ENCODE measurements around the gene OR2V1.
"Not testable (repeated sequence)": the region's sequence is repeated elsewhere in the genome, so short reads cannot be mapped to it uniquely, and the experiment has no call there.

Gene OR2V1

DNA sequence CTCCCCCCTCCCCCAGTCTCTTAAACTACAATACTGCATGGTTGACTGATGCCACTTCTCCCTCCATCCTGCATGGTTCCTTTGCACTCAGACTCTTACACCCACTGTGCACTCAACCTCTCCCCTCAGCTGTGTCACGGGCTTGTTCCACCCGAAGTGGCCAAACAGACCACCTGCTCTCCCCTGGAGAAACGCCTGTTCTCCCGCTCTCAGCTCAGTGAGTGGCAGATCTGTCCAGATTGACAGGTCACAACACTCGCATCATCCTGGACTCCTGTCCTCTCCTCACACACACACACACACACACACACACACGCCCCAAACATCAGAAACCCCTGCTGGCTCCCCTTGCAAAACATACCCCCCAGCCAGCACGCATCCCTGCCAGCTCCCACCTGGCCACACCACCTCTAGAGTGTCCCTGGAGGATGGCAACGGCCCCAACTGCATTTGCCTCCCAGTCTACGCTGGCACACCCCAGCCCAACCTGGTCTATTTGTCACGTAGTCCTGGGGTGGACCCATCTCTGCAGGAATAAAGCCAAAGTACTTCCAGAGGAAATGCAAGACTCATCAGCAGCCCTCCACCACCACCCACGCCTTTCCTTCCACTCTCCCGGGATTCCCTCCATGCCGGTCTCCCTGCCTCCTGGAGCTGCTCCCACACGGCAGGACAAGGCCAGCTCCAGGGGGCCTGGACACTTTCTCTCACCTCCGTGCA is 2.9 kb downstream of the OR2V1 start:
- no peak for DNase-seq

DNA sequence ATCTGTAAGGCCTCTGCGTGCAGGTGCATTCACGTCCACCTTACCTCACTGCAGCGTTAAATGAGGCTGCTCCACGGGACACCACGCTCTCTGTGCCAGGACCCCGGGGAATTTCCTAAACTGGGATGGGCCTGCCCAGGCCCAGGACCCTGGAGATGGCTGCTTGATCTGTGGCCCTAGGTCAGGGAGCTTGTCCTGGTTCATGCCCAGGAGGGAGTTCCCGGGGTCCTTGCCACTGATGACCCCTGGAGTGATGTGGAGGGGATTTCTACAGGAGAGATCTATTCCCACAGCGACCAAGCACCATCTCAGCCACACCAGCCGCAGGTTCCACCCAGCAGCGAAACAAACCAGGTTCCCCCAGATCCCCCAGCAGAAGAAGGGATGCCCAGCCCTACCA is 3.5 kb downstream of the OR2V1 start:
- DNase-seq = no peak

DNA sequence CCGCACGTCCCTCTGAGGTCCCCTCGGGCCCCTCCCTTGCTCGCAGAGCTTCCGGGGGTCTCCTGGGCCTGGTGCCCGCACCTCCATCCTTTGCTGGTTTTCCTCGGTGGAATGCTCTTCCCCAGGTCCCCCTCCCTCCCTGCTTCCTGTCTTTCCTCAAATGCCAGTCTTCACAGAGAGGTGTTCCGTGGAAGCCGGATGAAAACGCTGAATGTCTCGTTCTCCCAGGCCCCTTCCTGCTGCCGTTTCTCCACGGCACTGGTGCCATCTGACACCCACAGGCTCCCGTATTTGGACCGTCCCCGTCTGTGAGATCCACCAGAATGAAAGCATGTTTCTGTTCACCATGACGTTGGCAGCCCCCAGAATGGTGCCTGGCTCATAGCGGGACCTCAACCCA is 4.1 kb downstream of the OR2V1 start:
- DNase-seq = no peak

DNA sequence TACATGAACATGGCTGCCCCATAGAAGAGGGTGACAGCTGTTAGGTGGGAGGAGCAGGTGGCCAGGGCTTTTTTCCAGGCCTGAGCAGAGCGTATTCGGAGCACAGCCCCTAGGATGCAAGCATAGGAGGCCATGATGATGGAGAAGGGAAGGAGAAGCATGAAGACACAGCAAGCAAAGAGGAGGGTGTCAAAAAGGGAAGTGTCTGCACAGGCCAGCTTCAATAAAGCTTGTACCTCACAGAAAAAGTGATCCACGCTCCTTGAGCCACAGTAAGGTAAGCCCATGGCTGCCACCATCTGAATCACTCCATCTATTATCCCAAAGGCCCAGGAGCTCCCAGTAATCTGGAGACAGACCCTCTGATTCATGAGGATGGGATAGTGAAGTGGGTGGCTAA is 6.4 kb downstream of the OR2V1 start:
- no peak for DNase-seq

DNA sequence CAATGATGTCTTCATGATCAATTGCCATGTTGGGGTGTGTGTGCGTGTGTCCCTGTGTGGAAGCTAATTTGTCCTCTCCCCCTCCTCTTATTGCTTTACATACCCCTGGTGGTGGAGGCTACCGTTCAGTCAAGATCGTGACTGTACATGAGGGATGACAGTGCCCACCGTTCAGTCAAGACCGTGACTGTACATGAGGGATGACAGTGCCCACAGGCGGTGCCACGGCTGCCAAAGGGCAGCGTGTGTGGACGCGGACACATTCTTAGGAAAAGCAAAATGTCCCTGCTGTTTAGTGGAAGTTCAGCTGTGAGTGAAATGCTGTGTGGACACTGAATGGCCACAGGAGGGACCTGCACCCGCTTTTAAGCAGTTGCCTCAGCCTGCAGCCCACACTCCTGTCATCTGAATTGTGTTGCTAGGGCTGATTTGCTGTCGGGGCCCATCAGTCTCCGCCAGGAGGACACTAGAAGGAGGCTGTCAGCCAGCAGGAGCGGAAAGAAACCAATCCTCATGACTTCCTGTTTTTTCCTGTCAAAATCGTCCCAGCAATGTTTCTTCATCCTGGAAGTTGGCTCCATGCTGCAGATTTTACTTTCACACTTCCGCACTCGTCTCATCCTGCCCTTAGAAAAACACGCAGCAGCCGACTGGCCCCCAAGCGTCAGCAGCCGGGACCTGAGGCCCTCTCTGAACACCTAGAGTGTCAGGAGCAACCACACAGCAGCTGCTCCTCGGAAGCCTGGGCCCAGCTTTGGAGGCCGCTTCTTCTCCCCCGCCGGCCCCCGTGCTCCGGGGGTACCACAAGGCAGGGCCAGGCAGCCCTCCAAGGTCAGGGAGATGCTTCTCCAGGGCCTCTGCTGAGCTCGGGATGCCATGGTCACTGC is 9.1 kb downstream of the OR2V1 start:
- DNase-seq = no peak

DNA sequence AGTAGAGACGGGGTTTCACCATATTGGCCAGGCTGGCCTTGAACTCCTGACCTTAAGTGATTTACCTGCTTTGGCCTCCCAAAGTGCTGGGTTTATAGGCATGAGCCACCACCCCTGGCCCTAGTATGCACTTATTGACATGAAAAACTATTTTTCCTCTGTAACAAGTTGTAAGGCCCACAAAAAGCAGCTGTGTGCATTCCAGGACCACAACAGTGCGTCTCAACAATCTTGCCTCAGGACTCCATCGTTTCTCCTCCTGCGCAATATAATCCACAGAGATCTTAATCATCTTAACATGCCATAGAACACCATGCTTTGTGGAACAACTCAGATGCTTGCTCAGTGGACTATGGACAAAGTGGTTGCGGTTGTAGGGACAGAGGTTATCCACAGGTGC is 10.2 kb downstream of the OR2V1 start:
- DNase-seq = no peak

DNA sequence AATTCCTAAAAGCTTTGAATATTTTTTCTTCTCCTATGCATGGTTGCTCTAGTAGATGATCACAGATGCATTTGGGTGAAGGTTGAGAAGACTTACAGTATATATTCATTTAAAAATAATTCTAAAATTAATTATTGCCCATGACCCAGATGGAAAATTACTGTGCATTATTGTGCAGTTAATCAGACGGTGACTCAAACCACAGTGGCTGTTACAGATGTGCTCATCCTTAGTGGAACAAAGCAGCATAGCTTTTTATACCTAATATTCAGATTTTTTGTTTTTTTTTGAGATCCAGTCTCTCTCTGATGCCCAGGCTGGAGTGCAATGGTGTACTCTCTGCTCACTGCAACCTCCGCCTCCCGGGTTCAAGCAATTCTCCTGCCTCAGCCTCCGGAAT is 10.7 kb downstream of the OR2V1 start:
- no peak for DNase-seq

DNA sequence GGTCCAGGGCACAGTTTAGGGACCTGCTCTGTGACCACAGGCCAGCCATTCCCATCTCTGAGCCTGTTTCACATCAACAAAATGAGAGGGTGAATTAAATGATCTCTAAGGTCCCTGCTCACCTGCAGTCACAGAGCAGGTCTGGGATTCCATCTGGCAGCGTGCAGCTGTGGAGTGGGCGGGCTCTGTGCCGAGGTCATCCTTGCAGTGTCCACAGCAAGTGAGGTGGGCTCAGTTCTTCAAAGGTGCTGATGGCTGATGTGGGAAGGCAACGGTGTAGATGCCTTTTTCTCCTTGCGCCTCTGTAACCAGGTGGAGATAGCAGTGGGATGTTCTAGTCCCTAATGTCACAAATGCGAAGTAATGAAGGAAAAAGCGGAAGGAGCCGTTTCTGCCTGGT is 11.9 kb downstream of the OR2V1 start:
- no peak for DNase-seq

DNA sequence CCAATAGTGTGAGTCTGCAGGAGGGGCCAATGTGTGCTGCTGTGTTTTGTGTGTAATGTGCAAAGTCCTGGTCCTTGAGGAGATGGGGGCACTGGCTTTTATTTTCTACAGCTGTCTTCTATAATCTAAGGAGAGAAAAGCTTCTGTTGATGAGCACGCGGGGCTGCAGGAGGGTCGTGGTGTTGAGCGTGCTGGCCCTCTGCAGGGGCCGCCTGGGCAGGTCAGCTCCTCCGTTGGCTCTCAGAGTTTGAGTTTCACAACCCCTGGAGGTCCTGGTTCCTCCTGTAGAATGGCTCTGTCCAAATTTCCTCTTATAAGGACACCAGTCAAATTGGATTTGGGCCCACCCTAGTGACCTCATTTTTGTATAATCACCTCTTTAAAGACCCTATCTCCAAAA is 12.6 kb downstream of the OR2V1 start:
- DNase-seq = no peak

DNA sequence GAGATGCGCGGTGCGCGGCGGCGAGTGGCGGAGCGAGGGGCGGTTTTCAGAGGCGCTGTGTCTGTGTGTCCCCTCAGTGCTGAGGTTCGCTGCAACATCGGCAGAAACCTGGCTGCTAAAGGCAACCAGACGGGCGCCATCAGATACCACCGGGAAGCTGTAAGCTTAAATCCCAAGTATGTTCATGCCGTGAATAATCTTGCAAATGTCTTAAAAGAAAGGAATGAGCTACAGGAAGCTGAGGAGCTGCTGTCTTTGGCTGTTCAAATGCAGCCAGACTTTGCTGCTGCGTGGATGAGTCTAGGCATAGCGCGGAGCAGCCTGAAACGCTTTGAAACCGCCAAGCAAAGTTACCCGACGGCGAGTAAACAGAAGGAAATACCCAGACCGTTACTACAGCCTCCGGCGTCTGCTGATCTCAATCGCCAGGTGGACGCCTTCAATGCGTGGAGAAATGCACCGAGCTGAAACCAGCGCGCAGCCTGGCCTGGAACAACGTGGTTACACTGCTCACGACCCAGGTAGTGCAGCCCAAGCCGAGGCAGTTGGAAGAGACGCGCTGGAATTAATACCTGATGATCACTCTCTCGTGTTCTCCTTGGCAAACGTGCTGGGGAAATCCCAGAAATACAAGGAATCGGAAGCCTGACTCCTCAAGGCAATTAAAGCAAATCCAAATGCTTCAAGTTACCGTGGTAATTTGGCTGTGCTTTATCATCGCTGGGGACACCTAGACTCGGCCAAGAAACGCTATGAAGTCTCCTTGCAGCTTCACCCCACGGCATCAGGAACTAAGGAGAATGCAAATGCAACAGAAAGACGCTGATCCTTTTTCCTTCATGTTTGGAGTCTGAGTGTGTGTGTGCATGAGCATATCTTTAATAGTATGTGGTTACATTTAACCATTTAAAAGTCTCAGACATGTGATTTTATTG is 15.9 kb downstream of the OR2V1 start:
- no peak for DNase-seq

DNA sequence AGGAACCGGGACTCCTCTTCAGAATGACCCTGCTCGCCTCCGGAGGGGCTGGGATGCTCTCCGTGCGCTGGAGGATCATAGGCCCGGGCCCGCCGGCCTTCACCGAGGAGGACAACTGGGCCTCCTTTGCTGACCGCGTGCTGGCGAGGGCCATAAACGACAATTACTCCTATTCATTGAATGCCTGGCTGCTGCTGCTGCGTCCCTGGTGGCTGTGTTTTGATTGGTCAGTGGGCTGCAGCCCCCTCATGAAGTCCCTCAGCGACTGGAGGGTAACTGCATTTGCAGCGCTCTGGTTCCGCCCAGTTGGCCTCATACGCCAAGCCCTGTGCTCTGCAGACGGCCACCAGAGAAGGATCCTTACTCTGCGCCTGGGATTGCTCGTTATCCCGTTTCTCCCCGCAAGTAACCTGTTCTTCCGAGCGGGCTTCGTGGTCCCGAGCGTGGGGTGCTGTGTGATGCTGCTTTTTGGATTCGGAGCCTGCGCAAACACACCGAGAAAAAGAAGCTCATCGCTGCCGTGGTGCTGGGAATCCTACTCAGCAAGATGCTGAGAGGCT is 16.6 kb downstream of the OR2V1 start:
- no peak for DNase-seq

DNA sequence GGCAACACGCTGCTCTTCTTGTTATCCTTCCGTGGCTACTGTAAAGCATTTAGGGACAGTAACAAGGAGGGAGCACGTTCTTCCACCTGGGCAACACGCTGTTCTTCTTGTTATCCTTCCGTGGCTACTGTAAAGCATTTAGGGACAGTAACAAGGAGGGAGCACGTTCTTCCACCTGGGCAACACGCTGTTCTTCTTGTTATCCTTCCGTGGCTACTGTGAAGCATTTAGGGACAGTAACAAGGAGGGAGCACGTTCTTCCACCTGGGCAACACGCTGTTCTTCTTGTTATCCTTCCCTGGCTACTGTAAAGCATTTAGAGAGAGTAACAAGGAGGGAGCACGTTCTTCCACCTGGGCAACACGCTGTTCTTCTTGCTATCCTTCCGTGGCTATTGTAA is 17.4 kb downstream of the OR2V1 start:
- not testable (repeated sequence) for DNase-seq

DNA sequence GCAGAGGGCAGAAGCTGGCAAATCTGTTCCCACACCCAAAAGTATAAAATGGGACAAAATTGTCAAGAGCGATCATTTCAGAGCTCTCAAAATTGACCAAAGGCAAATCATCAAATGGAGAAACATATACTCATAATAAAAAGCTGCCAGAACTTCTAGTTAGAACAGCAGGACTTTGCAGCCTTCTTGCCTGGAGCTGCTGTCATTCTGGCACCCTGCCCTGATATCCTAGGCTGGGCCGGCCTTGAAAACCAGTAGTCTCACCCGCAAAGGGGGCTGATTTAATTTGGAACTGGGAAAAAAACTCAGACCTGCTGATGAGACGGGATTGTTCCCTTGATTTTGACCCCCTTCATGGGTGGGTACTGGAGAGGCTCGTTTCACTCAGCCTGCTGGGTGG is 18.5 kb downstream of the OR2V1 start:
- DNase-seq = no peak

DNA sequence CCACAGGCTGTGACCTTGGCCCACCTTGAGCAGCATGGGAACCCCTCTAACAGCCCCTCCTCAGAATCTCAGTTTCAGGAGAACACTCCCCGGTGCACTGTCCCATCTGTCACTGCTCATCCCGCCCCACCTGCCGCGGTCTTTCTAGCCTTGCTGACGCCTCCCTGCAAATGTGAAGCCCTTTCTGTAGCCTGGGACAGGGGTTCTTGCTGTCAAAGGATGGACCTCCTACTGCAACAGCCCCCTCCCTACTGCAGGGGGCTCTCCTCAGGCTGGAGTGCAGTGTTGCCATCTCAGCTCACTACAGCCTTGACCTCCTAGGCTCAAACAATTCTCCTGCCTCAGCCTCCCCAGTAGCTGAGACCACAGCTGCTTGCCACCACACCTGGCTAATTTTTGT is 20.0 kb downstream of the OR2V1 start:
- no peak for DNase-seq

DNA sequence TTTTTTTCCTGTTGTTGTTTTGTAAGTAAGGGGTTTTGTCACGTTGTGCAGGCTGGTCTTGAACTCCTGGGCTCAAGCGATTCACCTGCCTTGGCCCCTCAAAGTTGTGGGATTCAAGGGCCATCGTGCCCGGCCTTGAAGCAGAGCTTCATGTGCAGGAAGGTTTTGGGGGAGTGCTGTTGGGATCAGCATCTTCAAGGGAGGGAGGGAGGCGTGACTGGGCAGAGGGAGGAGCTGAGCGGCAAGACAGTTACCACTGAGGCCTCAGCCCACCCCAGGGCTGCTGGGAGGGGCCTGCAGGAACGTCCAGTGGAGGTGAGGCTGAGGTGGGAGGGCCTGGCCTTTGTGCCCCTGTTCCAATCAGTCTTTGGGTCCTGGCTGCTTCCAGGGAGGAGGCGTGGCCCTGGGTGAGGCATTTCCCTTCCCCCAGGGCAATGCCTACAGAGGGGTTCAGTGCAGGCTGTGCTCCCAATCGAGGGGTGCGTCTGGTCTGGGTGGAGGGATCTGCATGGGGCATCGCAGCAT is 21.4 kb downstream of the OR2V1 start:
- no peak for DNase-seq

DNA sequence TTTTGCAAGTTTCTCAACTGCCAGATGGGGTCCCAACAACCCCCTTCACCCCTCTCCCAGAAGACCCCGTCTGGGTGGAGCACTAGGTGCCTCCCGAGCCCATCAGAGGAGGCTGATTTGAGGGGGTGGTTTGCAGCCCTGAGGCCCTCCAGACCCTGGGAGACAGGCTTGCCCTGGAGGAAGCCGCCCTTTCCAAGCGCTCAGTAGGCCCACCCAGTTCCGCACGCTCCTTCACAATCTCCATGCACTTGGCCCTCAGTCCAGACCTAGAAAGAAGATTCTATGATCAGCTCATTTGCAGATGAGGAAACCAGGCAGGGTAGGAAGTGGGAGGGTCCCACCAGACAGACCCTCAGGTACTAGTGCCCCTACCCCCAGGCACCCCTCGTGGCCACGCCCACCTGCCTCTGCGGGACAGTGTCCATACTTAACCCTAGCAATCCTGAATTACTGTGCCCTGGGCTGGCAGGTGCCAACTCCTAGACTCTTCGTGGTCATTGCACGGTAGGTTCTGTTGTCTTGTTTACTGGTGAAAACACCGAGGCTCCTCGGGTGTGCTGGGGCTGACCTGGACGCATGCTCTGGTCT is 22.3 kb downstream of the OR2V1 start:
- DNase-seq = no peak

DNA sequence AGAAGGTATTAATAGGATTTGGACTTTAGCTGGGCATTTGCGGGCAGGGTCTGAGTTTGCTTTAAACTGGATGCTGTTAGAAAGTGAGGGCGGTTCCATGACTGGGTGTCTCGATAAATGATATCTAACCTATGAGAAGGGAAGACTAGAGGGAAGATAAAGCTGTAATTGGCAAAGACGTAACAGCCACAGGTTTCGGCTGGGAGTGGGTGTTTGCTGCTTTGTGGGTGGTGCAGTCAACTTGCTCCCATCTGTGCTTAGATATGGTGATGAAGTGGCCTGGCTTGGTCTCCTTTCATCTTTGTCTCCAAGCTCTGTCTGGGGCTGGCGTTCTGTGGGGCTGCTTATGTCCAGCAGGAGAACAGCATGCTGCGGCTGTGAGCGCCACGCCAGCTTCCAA is 23.3 kb downstream of the OR2V1 start:
- DNase-seq = no peak

DNA sequence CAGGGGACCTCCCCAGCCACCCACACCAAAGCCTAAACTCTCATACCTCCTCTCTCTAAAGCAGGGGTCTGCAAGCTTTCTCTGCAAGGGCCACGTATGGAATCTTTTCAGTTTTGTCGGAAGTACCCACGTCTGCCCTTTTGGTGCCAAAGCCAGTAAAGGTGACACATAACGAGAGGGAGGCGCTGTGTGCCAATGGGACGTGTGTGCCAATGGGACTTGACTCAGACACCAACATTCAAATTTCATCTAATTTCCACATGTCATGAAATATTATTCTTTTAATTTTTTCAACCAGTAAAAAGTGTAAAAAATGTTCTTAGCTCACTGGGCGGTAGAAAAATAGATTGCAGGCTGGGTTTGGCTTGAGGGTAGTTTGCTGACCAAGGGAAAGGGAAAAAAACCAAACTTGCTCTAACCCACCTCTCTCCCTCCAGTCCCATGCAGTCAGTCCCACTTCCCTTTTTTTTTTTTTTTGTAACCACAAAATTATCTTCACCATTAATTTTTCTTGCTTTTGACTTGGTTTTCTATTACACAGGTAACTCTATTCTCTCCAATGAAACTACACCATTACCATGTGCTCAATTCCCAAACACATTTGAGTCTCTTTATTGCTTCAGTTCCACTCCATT is 25.5 kb downstream of the OR2V1 start:
- no peak for DNase-seq

DNA sequence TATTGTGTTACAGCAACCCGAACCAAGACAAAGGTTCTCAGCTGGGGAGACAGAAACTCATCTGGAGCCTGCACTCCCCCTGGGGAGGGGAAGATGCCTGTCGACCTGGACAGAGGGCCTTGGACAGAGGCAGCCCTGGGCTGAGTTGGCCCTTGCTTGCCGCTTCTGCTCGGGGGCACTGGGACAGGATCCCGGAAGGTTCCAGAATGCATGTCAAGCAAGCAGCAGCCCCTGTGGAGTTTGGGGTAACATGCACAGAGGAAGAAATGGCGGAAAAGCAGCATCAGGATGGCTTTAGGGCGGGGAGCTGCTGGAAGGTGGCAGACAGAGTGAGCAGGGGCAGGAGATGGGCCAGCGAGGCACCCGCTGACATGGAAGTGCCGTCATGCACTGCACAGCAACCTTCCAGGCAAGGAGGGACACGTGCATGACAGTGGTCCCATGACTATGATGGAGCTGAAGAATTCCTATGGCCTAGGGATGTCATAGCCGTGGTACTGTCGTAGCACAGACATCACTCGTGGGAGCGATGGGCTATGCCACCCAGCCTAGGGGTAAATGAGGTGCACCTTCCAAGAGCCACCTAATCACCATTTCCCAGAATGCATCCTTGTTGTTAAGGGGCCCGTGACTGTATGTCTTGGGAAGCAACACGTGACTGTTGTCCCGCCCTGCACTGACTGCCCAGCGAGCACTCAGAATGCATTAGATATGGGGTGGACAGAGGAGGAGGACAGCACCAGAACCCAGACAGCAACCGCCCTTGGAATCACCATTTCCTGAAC is 26.2 kb downstream of the OR2V1 start:
- not testable (repeated sequence) for DNase-seq

DNA sequence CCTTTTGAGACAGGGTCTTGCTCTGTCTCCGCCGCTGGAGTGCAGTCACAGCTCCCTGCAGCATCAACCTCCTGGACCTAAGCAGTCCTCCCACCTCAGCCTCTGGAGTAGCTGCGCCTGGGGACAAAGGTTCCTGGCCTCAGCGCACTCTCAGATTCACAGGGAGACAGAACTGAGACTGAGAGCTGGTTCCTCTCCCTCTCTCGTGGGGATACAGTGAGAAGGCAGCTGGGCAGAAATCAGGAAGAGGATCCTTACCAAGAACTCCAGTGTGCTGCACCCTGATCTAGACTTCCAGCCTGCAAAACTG is 26.8 kb downstream of the OR2V1 start:
- not testable (repeated sequence) for DNase-seq

All from CD4-positive, alpha-beta T cell treated with Interleukin-6 for 4 hours (primary cell).